Measurements from ENCODE around the gene ZC3H6.

GRCh38 chr2:112243233-112243632 is 32.2 kb upstream of the ZC3H6 start:
- TF ChIP-seq CTCF (IDR thresholded peaks at IDR 0.05; ENCODE audit: insufficient read depth, low read length, poor library complexity, severe bottlenecking) (no peak), EZH2phosphoT487 (conservative IDR thresholded peaks at IDR 0.05; ENCODE audit: low read length) (no peak)
